K562 (cell line): Measurements from ENCODE around the gene RNF223. TPM values are rescaled to one million over a fixed set of nuclear protein-coding genes. Genes with fewer than 3 reads are reported as not detected.

Experiments used
- CHD2 ChIP-seq: IDR thresholded peaks from 2 replicates; pipeline ENCODE4 v1.6.1; 2011; ENCODE audit warnings: low read depth, low read length
- CREB1 ChIP-seq, 2 experiments: sonication (generic) in 1 of 2; formaldehyde crosslinking in 1 of 2; IDR thresholded peaks; 2 replicates each; pipeline versions ENCODE4 v1.6.1 to v1.8.0; 2012 to 2022; ENCODE audit warnings: inconsistent platforms in 1 of 2, mild to moderate bottlenecking in 1 of 2, missing genetic modification reagents in 1 of 2, moderate library complexity in 1 of 2
- CREB3L1 ChIP-seq: fragments of 450-650 bp; IDR thresholded peaks from 2 replicates; pipeline ENCODE4 v1.6.1; 2014; ENCODE audit warnings: low read depth, mild to moderate bottlenecking, moderate library complexity, borderline replicate concordance
- CTBP1 ChIP-seq: fragments of 450-650 bp; IDR thresholded peaks from 2 replicates; pipeline ENCODE4 v1.6.1; 2016; ENCODE audit warnings: borderline replicate concordance
- HMG20A ChIP-seq: fragments of 450-650 bp; formaldehyde crosslinking; conservative IDR thresholded peaks from 2 replicates; pipeline ENCODE4 v1.4.0; 2020; ENCODE audit warnings: mild to moderate bottlenecking, mixed read lengths
- SUPT5H ChIP-seq: fragments of 450-650 bp; IDR thresholded peaks from 2 replicates; pipeline ENCODE4 v1.6.1; 2016
- TGIF2 ChIP-seq: sonication (generic); formaldehyde crosslinking; IDR thresholded peaks from 2 replicates; pipeline ENCODE4 v1.8.1; 2022; ENCODE audit warnings: mild to moderate bottlenecking, missing genetic modification reagents, moderate library complexity
- ZBTB7A ChIP-seq: IDR thresholded peaks from 2 replicates; pipeline ENCODE4 v1.6.1; 2011; ENCODE audit warnings: low read depth, mild to moderate bottlenecking, low read length, moderate library complexity, borderline replicate concordance; ENCODE audit not compliant: control insufficient read depth
- ZNF263 ChIP-seq: sonication (generic); formaldehyde crosslinking; IDR thresholded peaks from 2 replicates; pipeline ENCODE4 v1.8.0; 2022; ENCODE audit warnings: mild to moderate bottlenecking, missing genetic modification reagents, borderline replicate concordance
- ZNF282 ChIP-seq: sonication (generic); formaldehyde crosslinking; IDR thresholded peaks from 2 replicates; pipeline ENCODE4 v1.8.1; 2023; ENCODE audit warnings: missing genetic modification reagents
- polyA plus RNA-seq, 8 experiments: library from polyadenylated mRNA; depleted of rRNA in 4 of 8; stranded (reverse) in 5 of 8; unstranded in 3 of 8; fragments of >200 nt; fragmentation: Nextera tagmentation in 2 of 8; fragmentation: Illumina TruSeq in 1 of 8; extraction: Ambion mirVana in 2 of 8; extraction: Trizol in 1 of 8; gene quantifications; 2 replicates each; pipeline versions ENCODE4 v1.2.1 to v1.2.3, GENCODE V29; 2011 to 2014; ENCODE audit warnings: inconsistent platforms in 1 of 8, missing spikeins in 1 of 8
- total RNA-seq, 7 experiments: library from RNA; depleted of rRNA in 6 of 7; stranded (reverse); fragments of >200 nt in 6 of 7; fragmentation: Illumina TruSeq in 2 of 7; extraction: Trizol in 2 of 7; gene quantifications; 2 replicates each; pipeline versions ENCODE4 v1.2.1 to v1.2.3, GENCODE V29; 2011 to 2021; ENCODE audit warnings: low replicate concordance in 1 of 7
- TF ChIP-seq, protein P1 (sequence below): fragments of 200-600 bp; sonication (generic); IDR thresholded peaks from one replicate; pipeline ENCODE4 v1.6.1; 2012; ENCODE audit warnings: mild to moderate bottlenecking, low read depth, low read length, inconsistent platforms
- TF ChIP-seq, protein P2 (sequence below): sonication (generic); formaldehyde crosslinking; IDR thresholded peaks from 2 replicates; pipeline ENCODE4 v1.8.1; 2023; ENCODE audit warnings: mild to moderate bottlenecking, missing genetic modification reagents

Gene RNF223
- total and polyA plus RNA-seq, 9 of the 15 experiments (the other 6 are each of a cell fraction or from before 2014, with no cell fraction given) = 0.04 to 0.32 TPM; not detected in 7

GRCh38 chr1:1033009-1033587, 41.0 kb downstream of the RNF223 start (continued):
- TF ChIP-seq, protein P1, sequence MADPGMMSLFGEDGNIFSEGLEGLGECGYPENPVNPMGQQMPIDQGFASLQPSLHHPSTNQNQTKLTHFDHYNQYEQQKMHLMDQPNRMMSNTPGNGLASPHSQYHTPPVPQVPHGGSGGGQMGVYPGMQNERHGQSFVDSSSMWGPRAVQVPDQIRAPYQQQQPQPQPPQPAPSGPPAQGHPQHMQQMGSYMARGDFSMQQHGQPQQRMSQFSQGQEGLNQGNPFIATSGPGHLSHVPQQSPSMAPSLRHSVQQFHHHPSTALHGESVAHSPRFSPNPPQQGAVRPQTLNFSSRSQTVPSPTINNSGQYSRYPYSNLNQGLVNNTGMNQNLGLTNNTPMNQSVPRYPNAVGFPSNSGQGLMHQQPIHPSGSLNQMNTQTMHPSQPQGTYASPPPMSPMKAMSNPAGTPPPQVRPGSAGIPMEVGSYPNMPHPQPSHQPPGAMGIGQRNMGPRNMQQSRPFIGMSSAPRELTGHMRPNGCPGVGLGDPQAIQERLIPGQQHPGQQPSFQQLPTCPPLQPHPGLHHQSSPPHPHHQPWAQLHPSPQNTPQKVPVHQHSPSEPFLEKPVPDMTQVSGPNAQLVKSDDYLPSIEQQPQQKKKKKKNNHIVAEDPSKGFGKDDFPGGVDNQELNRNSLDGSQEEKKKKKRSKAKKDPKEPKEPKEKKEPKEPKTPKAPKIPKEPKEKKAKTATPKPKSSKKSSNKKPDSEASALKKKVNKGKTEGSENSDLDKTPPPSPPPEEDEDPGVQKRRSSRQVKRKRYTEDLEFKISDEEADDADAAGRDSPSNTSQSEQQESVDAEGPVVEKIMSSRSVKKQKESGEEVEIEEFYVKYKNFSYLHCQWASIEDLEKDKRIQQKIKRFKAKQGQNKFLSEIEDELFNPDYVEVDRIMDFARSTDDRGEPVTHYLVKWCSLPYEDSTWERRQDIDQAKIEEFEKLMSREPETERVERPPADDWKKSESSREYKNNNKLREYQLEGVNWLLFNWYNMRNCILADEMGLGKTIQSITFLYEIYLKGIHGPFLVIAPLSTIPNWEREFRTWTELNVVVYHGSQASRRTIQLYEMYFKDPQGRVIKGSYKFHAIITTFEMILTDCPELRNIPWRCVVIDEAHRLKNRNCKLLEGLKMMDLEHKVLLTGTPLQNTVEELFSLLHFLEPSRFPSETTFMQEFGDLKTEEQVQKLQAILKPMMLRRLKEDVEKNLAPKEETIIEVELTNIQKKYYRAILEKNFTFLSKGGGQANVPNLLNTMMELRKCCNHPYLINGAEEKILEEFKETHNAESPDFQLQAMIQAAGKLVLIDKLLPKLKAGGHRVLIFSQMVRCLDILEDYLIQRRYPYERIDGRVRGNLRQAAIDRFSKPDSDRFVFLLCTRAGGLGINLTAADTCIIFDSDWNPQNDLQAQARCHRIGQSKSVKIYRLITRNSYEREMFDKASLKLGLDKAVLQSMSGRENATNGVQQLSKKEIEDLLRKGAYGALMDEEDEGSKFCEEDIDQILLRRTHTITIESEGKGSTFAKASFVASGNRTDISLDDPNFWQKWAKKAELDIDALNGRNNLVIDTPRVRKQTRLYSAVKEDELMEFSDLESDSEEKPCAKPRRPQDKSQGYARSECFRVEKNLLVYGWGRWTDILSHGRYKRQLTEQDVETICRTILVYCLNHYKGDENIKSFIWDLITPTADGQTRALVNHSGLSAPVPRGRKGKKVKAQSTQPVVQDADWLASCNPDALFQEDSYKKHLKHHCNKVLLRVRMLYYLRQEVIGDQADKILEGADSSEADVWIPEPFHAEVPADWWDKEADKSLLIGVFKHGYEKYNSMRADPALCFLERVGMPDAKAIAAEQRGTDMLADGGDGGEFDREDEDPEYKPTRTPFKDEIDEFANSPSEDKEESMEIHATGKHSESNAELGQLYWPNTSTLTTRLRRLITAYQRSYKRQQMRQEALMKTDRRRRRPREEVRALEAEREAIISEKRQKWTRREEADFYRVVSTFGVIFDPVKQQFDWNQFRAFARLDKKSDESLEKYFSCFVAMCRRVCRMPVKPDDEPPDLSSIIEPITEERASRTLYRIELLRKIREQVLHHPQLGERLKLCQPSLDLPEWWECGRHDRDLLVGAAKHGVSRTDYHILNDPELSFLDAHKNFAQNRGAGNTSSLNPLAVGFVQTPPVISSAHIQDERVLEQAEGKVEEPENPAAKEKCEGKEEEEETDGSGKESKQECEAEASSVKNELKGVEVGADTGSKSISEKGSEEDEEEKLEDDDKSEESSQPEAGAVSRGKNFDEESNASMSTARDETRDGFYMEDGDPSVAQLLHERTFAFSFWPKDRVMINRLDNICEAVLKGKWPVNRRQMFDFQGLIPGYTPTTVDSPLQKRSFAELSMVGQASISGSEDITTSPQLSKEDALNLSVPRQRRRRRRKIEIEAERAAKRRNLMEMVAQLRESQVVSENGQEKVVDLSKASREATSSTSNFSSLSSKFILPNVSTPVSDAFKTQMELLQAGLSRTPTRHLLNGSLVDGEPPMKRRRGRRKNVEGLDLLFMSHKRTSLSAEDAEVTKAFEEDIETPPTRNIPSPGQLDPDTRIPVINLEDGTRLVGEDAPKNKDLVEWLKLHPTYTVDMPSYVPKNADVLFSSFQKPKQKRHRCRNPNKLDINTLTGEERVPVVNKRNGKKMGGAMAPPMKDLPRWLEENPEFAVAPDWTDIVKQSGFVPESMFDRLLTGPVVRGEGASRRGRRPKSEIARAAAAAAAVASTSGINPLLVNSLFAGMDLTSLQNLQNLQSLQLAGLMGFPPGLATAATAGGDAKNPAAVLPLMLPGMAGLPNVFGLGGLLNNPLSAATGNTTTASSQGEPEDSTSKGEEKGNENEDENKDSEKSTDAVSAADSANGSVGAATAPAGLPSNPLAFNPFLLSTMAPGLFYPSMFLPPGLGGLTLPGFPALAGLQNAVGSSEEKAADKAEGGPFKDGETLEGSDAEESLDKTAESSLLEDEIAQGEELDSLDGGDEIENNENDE = no peak
- peak; percentile 84 for TF ChIP-seq CREB1 (IDR thresholded peaks at IDR 0.05)
- peak; percentile 93 for TF ChIP-seq CREB1 (CRISPR knock-in tag; IDR thresholded peaks at IDR 0.05)
- 0 out of 2 replicates have a peak, but pooled peaks have one; percentile 30 for TF ChIP-seq ZNF282
- 0 out of 2 replicates have a peak, but pooled peaks have one; percentile 27 for TF ChIP-seq CHD2
- TF ChIP-seq ZNF263 (CRISPR knock-in tag) = peak; percentile 59; the same call in 1 of the 2 replicates
- no peak for TF ChIP-seq HMG20A (CRISPR knock-in tag)
- TF ChIP-seq TGIF2 (CRISPR knock-in tag) = peak; percentile 74; the same call in 1 of the 2 replicates
- TF ChIP-seq SUPT5H = no peak
- TF ChIP-seq CTBP1 = peak; percentile 83; the same call in 1 of the 2 replicates
- peak; percentile 33; the same call in 1 of the 2 replicates for TF ChIP-seq CREB3L1
- peak; percentile 85; the same call in 1 of the 2 replicates for TF ChIP-seq ZBTB7A
- TF ChIP-seq, protein P2, sequence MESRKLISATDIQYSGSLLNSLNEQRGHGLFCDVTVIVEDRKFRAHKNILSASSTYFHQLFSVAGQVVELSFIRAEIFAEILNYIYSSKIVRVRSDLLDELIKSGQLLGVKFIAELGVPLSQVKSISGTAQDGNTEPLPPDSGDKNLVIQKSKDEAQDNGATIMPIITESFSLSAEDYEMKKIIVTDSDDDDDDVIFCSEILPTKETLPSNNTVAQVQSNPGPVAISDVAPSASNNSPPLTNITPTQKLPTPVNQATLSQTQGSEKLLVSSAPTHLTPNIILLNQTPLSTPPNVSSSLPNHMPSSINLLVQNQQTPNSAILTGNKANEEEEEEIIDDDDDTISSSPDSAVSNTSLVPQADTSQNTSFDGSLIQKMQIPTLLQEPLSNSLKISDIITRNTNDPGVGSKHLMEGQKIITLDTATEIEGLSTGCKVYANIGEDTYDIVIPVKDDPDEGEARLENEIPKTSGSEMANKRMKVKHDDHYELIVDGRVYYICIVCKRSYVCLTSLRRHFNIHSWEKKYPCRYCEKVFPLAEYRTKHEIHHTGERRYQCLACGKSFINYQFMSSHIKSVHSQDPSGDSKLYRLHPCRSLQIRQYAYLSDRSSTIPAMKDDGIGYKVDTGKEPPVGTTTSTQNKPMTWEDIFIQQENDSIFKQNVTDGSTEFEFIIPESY (CRISPR knock-in tag) = peak; percentile 52; the same call in 1 of the 2 replicates
